CD4-positive, alpha-beta T cell treated with Interleukin-15 for 1 hour (primary cell): ENCODE measurements around the gene PER3.
A peak's percentile ranks its signal among the peaks of the same experiment; 100 is the strongest.
"Not testable (repeated sequence)": the region's sequence is repeated elsewhere in the genome, so short reads cannot be mapped to it uniquely, and the experiment has no call there.

ENCODE experiments used
- DNase-seq: peaks from one replicate; pipeline ENCODE4 v3.0.0-alpha.2; 2020

Gene PER3

GRCh38 chr1:7780976-7781375 lies 3.1 kb upstream of the PER3 start:
- no peak for DNase-seq

DNA sequence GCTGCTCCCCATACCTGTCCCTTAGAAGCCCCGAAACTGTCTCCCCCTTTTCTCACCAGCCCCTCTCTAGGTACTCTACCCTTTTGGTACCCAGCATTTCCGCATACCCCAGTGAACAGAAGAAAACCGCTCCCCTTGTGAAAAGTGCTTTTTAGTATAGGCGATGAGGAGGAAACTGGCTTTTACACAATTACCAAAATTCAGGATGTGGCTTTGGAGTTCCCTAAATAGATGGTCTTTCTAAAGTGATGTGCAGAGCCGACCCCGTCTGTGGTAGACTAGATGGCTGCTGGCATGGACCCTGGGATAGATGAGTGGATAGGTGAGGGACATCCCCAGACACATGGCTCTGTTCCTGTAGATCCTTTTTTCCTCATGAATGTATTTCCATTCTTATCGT lies 2.6 kb upstream of the PER3 start:
- no peak for DNase-seq

DNA sequence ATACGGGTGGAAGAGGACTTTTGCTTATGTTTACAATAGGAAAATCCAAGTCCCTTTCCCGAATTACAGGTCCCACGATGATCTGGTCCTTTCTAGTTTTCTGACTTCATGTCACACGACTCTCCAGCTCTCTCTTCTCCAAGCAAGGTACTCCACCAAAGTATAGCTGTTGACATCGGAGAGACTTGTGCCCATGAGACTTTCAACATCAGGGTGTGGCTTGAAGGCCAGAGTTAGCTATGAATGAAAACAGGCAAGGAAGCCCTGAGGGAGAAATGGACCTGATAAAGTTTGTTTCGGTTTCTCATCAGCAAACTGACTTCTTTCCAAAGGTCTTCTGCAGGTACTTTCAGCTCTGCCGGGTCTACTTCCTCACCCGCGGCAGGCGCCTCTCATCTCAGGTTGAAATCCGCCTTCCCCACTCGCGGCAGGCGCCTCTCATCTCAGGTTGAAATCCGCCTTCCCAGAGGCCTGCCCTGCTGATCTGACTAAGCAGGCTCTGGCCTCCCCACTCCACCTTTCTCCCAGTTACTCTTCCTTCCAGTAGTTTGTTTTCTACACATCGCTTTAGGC lies 2.1 kb upstream of the PER3 start:
- DNase-seq: peak; percentile 25

GRCh38 chr1:7783178-7783711 lies 846 bp upstream of the PER3 start:
- DNase-seq: no peak

GRCh38 chr1:7784492-7785071 lies 491 bp downstream of the PER3 start:
- DNase-seq: no peak

DNA sequence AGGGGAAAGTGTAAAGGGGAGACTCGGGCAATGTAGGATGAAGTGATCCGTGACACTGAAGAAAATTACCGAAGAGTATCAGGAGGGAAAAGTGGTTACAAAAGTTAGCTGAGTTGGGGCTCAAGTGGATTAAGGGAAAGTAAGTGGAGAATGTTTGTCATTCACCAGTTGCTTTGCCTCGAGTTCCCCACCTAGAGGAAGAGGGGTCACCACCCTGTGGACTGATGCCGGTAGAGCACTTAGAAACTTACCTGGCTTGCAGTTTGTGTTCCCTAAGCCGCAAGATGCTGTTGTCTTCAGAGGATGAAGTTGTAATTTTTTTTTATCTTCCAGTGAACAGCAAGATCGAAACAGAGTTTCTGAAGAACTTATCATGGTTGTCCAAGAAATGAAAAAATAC lies 1.0 kb downstream of the PER3 start:
- no peak for DNase-seq

GRCh38 chr1:7786795-7787194 lies 2.7 kb downstream of the PER3 start:
- no peak for DNase-seq

DNA sequence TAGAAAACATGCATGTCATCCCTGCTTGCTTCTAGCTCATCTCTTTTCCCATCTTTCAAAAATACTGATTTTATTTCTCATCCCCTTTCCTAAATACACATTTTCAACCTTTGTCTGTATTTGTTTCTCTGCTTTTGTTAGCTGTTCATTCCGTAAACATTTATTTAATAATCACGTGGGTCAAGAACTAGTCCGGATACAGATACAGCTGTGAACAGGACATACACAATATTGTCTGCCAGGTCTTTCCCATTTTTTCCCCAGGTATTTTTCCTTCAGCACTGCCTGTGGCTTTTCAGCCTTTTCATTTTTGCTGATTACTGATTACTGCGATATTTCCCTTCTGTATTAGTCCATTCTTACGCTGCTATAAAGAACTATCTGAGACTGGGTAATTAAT lies 5.7 kb downstream of the PER3 start:
- no peak for DNase-seq

GRCh38 chr1:7791027-7791426 lies 6.9 kb downstream of the PER3 start:
- DNase-seq: not testable (repeated sequence)

- no peak for DNase-seq
Observed at GRCh38 chr1:7795406-7795805, 11.3 kb downstream of the PER3 start.

DNA sequence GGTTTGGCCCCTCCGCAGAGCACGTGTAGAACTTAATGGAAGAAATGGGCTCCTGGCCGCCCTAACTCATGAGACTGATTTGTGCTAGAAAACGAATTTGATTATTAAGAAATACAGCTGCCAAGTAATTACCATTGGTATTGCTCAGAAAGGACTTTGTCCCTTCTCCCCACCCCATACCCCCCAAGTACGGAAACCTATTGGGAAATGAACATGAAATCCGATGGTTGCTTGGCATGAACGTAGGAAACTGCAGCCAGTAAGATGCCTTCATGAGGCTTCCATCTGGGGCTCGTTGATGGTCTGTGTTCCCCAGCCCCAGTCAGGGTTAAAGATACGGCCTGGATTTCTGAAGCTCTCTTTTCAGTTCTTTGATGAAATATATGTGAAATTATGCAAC lies 21.4 kb downstream of the PER3 start:
- no peak for DNase-seq

- DNase-seq: no peak
Observed at GRCh38 chr1:7808253-7808844, 24.3 kb downstream of the PER3 start.

DNA sequence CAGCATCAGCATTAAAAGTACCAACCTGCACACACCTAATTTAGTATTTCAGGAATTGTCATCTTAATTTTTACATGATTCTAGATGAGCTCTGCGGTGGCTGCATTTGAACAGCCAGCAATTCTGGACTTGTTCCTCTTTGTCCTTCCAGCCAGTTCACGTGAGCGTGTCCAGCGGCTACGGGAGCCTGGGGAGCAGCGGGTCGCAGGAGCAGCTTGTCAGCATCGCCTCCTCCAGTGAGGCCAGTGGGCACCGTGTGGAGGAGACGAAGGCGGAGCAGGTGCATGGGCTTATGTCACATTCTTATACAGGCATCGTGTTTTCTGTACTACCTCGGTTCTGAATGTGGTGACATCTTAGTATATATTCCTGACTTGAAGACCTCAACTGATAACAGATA lies 25.7 kb downstream of the PER3 start:
- no peak for DNase-seq

- DNase-seq: peak; percentile 30
Observed at GRCh38 chr1:7810395-7810794, 26.3 kb downstream of the PER3 start.

GRCh38 chr1:7811476-7811875 lies 27.4 kb downstream of the PER3 start:
- no peak for DNase-seq

DNA sequence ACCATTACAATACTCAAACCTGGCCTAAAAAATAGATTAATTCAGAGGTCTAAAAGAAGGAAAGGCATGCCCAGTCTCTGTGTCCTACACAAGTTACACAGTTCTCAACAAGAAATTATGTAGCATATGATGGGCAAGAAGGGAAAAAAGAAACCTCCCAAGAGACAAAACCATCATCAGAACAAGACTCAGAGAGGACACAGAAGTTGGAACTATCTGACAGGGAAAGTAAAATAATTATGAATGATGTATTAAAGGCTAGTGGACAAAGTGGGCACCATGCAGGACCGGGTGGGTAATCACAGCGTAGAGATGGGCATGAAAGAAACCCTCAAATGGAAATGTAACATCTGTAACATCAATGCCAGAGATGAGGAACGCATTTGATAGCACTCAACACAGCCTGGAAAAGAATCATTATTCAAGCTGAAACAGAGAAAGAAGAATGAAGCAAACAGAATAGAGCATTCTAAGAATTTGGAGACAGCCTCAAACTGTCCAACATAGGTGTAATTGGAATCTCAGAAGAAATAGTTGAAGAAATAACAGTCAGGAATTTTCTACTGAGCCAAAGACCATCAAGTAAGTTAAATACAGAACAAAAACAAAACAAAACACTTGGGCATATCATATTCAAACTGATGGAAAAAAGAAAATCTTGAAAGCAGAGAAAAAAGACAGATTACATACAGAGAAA lies 29.7 kb downstream of the PER3 start:
- no peak for DNase-seq

GRCh38 chr1:7821282-7821681 lies 37.2 kb downstream of the PER3 start:
- no peak for DNase-seq

- DNase-seq: no peak
Observed at GRCh38 chr1:7824701-7825100, 40.6 kb downstream of the PER3 start.

DNA sequence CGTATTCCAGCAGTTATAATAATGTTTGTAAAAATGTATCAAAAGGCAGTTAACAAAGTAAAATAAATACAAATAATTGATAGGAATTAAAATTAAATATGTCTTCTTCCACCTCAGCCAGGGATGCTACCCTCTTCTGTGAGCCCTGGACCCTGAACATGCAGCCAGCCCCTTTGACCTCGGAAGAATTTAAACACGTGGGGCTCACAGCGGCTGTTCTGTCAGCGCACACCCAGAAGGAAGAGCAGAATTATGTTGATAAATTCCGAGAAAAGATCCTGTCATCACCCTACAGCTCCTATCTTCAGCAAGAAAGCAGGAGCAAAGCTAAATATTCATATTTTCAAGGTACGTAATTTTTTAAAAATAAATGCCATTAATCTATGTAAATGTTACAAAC lies 42.3 kb downstream of the PER3 start:
- DNase-seq: no peak

DNA sequence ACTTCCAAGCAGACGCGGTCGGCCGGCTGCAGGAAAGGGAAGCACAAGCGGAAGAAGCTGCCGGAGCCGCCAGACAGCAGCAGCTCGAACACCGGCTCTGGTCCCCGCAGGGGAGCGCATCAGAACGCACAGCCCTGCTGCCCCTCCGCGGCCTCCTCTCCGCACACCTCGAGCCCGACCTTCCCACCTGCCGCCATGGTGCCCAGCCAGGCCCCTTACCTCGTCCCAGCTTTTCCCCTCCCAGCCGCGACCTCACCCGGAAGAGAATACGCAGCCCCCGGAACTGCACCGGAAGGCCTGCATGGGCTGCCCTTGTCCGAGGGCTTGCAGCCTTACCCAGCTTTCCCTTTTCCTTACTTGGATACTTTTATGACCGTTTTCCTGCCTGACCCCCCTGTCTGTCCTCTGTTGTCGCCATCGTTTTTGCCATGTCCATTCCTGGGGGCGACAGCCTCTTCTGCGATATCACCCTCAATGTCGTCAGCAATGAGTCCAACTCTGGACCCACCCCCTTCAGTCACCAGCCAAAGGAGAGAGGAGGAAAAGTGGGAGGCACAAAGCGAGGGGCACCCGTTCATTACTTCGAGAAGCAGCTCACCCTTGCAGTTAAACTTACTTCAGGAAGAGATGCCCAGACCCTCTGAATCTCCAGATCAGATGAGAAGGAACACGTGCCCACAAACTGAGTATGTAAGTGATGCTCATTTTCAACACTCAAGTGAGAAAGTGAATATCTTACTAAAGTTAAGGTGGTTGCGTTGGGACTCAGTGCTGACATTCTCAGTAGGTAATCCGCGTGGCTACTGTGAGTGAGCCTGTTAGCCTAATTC lies 43.2 kb downstream of the PER3 start:
- DNase-seq: no peak

- no peak for DNase-seq
Observed at GRCh38 chr1:7831458-7831857, 47.4 kb downstream of the PER3 start.

- DNase-seq: no peak
Observed at GRCh38 chr1:7833035-7833434, 48.9 kb downstream of the PER3 start.

- DNase-seq: no peak
Observed at GRCh38 chr1:7838714-7839113, 54.6 kb downstream of the PER3 start.
